Calu3 (cell line): ENCODE data around the gene ADGRG1. TPM values are rescaled to one million over a fixed set of nuclear protein-coding genes. Genes with fewer than 3 reads are reported as not detected.

Experiments used
- BruUV-seq: library from RNA; stranded (reverse); fragments of 400-500 nt; replicated peaks from 2 replicates; lab custom pipeline; 2021; lab: Mats Ljungman, UMichigan
- CTCF ChIA-PET: fragments of 300-600 bp; sonication (Branson Sonifier 250); formaldehyde crosslinking; loops from one replicate; lab custom pipeline; 2022; ENCODE audit warnings: antibody characterized with exemption; lab: Charles Lee
- DNase-seq: peaks from one replicate; pipeline ENCODE4 v3.0.0; 2022
- H3K27ac Mint-ChIP-seq: one replicate; pipeline ENCODE4 v1.8.0; 2022; ENCODE audit warnings: mixed read lengths; ENCODE audit not compliant: unreplicated experiment
- H3K27me3 Mint-ChIP-seq: one replicate; pipeline ENCODE4 v1.8.0; 2022; ENCODE audit warnings: mixed read lengths; ENCODE audit not compliant: unreplicated experiment
- H3K36me3 Mint-ChIP-seq: one replicate; pipeline ENCODE4 v1.8.0; 2022; ENCODE audit warnings: mild to moderate bottlenecking, moderate library complexity, mixed read lengths; ENCODE audit not compliant: insufficient read depth, unreplicated experiment
- H3K4me1 Mint-ChIP-seq: one replicate; pipeline ENCODE4 v1.8.0; 2022; ENCODE audit warnings: mild to moderate bottlenecking, low read depth, mixed read lengths; ENCODE audit not compliant: unreplicated experiment
- H3K4me3 Mint-ChIP-seq: one replicate; pipeline ENCODE4 v1.8.0; 2022; ENCODE audit warnings: mild to moderate bottlenecking, low read depth, moderate library complexity, mixed read lengths; ENCODE audit not compliant: unreplicated experiment
- H3K9me3 Mint-ChIP-seq: one replicate; pipeline ENCODE4 v1.8.0; 2022; ENCODE audit warnings: low read depth, mixed read lengths; ENCODE audit not compliant: unreplicated experiment
- CTCF ChIP-seq: fragments of 200-600 bp; IDR thresholded peaks from one replicate; pipeline ENCODE4 v1.8.0; 2022; ENCODE audit warnings: antibody characterized with exemption; ENCODE audit not compliant: unreplicated experiment
- intact Hi-C: fragments of 100-400 bp; cut with micrococcal nuclease; formaldehyde crosslinking; loops from one replicate; pipeline ENCODE4 v1.10.0; 2022; ENCODE audit not compliant: unreplicated experiment
- total RNA-seq: library from RNA; stranded (reverse); gene quantifications from 2 replicates; pipeline ENCODE4 v1.2.3, GENCODE V29; 2022

Gene ADGRG1
- total RNA-seq, 1 experiment from 2014 or later: 278 TPM

- DNase-seq: no peak
- BruUV-seq: no TSS peak
- Mint-ChIP-seq H3K9me3 (no peaks in the 10 kb centered on the region), H3K36me3 (peaks cover 29% of the 10 kb centered on the region), H3K4me1 (peaks cover 23% of the 10 kb centered on the region), H3K27ac (no peak overlapping the region), H3K27me3 (no peaks in the 10 kb centered on the region), H3K4me3 (no peak overlapping the region)
- intact Hi-C loops: no loop called here
- TF ChIP-seq CTCF: no peak
- CTCF ChIA-PET: interaction anchor here (0.8 to 1.3 kb wide), 3 partner anchors 43 to 88 kb away, joined by 4 to 9 read pairs (median 6); no protein-coding TSS in a partner anchor
Measured at GRCh38 chr16:57643147-57643874, 14.9 kb downstream of the ADGRG1 start.

GRCh38 chr16:57643910-57644309 is 15.5 kb downstream of the ADGRG1 start:
- Mint-ChIP-seq H3K4me3 (no peak overlapping the region), H3K4me1 (peaks cover 21% of the 10 kb centered on the region), H3K27me3 (no peaks in the 10 kb centered on the region), H3K36me3 (peaks cover 34% of the 10 kb centered on the region), H3K27ac (no peak overlapping the region), H3K9me3 (no peaks in the 10 kb centered on the region)
- intact Hi-C loops: no loop called here
- no TSS peak for BruUV-seq
- DNase-seq: no peak
- no peak for TF ChIP-seq CTCF
- CTCF ChIA-PET: interaction anchor here (0.8 to 1.3 kb wide), 3 partner anchors 43 to 87 kb away, joined by 4 to 9 read pairs (median 6); no protein-coding TSS in a partner anchor

GRCh38 chr16:57644383-57645014 is 16.1 kb downstream of the ADGRG1 start:
- no peak overlapping the region for H3K27ac Mint-ChIP-seq
- H3K9me3 Mint-ChIP-seq: no peaks in the 10 kb centered on the region
- BruUV-seq: no TSS peak
- H3K36me3 Mint-ChIP-seq: peaks cover 40% of the 10 kb centered on the region
- DNase-seq: no peak
- TF ChIP-seq CTCF: no peak
- CTCF ChIA-PET: interaction anchor here (0.8 to 5.4 kb wide), 3 partner anchors 43 to 86 kb away, joined by 4 to 25 read pairs (median 9); no protein-coding TSS in a partner anchor
- no peak overlapping the region for H3K4me3 Mint-ChIP-seq
- no peaks in the 10 kb centered on the region for H3K27me3 Mint-ChIP-seq
- intact Hi-C loops: no loop called here
- H3K4me1 Mint-ChIP-seq: peaks cover 21% of the 10 kb centered on the region

GRCh38 chr16:57645169-57645568 is 16.7 kb downstream of the ADGRG1 start:
- H3K36me3 Mint-ChIP-seq: peaks cover 43% of the 10 kb centered on the region
- H3K4me1 Mint-ChIP-seq: peaks cover 21% of the 10 kb centered on the region
- no peak for TF ChIP-seq CTCF
- no peak overlapping the region for H3K4me3 Mint-ChIP-seq
- DNase-seq: no peak
- BruUV-seq: no TSS peak
- no peaks in the 10 kb centered on the region for H3K9me3 Mint-ChIP-seq
- H3K27ac Mint-ChIP-seq: peak overlapping the region; percentile 21
- intact Hi-C loops: no loop called here
- no peaks in the 10 kb centered on the region for H3K27me3 Mint-ChIP-seq
- CTCF ChIA-PET: interaction anchor here (0.5 to 6.2 kb wide), 5 partner anchors 17 to 93 kb away, joined by 3 to 38 read pairs (median 4); partner anchors contain the start of gene ADGRG1
